GM10266 (cell line): Measurements from ENCODE around the gene ELMO1.

ENCODE experiments used
- DNase-seq: peaks from one replicate; pipeline ENCODE4 v3.0.0; 2012; ENCODE audit errors: extremely low spot score
- TF ChIP-seq, protein P1 (sequence below): IDR thresholded peaks from 2 replicates; pipeline ENCODE4 v1.5.1; 2012; ENCODE audit warnings: mild to moderate bottlenecking, low read depth; ENCODE audit not compliant: control insufficient read depth, insufficient read depth; ENCODE audit errors: missing control alignments

Gene ELMO1

DNA sequence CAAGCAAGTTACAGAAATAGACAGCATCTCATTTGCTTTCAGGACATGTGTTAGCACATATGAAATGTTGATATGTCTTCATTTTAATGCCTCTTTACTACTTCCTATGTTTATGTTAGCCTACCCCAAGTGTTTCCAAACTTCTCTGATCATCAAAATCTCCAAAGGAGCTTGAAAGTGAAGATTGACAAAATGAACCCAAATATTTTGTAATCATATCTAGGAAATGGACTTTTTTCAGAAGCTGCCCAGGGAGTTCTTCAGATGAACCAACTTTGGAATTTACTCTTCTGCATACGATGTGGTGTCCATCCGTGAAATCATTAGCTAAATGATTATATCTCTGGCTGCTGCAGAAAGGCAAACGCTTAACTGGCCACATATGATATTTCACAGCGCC, 623.2 kb downstream of the ELMO1 start:
- TF ChIP-seq, protein P1, sequence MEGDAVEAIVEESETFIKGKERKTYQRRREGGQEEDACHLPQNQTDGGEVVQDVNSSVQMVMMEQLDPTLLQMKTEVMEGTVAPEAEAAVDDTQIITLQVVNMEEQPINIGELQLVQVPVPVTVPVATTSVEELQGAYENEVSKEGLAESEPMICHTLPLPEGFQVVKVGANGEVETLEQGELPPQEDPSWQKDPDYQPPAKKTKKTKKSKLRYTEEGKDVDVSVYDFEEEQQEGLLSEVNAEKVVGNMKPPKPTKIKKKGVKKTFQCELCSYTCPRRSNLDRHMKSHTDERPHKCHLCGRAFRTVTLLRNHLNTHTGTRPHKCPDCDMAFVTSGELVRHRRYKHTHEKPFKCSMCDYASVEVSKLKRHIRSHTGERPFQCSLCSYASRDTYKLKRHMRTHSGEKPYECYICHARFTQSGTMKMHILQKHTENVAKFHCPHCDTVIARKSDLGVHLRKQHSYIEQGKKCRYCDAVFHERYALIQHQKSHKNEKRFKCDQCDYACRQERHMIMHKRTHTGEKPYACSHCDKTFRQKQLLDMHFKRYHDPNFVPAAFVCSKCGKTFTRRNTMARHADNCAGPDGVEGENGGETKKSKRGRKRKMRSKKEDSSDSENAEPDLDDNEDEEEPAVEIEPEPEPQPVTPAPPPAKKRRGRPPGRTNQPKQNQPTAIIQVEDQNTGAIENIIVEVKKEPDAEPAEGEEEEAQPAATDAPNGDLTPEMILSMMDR: no peak

DNA sequence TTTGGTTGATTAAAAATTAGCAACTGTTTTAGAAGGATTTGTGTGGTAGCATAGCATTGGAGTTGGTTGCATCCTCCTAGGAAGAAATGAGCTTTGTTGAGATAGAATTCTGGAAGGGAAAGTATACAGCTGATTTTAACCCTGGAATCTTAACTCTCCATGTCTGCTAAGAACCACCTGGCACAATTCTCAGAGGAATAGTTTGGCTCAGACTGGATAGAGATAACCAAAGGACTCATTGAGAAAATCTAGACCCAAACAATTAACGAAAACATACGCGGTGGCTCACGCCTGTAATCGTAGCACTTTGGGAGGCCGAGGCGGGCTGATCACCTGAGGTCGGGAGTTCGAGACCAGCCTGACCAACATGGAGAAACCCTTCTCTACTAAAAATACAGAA, 625.3 kb downstream of the ELMO1 start:
- TF ChIP-seq, protein P1: no peak
- DNase-seq: no peak

More for the DNA sequence above, 623.2 kb downstream of the ELMO1 start:
- DNase-seq: no peak

GRCh38 chr7:36821617-36822016, 627.0 kb downstream of the ELMO1 start:
- DNase-seq: no peak
- TF ChIP-seq, protein P1: no peak

DNA sequence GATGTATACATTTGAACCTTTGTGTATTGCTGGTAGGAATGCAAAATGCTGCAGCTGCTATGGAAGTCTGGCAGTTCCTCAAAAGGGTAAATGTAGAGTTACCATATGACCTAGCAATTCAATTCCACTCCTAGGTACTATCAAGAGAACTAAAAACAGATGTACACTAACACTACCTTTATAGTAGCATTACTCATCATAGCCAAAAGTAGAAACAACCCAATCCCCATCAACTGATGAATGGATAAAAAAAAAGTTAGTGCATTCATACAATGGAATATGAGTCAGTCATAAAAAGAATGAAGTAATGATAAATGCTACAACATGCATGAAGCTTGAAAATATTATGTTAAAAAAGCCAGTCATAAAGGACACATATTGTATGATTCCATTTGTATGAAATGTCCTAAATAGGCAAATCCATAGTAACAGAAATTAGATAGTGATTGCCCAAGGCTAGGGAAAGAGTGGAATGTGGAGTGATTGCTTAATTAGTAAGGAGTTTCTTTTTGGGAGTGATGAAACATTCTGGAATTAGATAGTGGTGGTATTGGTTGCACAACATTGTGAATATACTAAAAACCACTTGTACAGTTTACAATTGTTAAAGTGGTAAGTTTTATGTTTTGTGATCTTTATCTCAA, 628.0 kb downstream of the ELMO1 start:
- TF ChIP-seq, protein P1: no peak
- DNase-seq: no peak

- TF ChIP-seq, protein P1: no peak
- DNase-seq: no peak
These were observed 629.0 kb downstream of the ELMO1 start for GRCh38 chr7:36819639-36820038.

GRCh38 chr7:36814311-36814710, 634.4 kb downstream of the ELMO1 start:
- DNase-seq: no peak
- TF ChIP-seq, protein P1: no peak

DNA sequence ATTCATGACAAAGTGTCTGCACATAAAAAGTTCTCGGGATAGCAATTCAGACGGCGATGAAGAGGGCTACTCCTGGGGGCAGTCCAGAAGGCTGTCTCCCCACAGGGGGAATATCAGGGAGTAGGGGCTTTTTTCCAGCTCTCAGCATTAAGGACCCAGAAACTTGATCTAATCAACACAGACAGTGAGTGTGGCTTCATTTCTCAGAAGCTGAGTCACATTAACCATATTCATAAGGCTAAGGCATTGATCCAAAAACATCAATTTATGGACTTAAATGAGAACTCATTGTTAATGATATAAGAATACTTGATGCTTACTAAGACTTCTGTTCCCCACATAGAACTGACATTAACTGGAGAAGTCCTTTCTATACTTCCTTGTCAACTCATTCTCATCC, 636.9 kb downstream of the ELMO1 start:
- DNase-seq: no peak
- TF ChIP-seq, protein P1: no peak
